HepG2 (cell line): ENCODE measurements around the gene FNIP2. TPM values are rescaled to one million over a fixed set of nuclear protein-coding genes. Genes with fewer than 3 reads are reported as not detected.

Experiments
- ATAC-seq: fragments of 200-7000 bp; cut with Tn5 transposase; 3 replicates; pipeline ENCODE4 v1.9.1; 2020; ENCODE audit warnings: mild to moderate bottlenecking, moderate library complexity
- BruUV-seq: library from RNA; stranded (reverse); fragments of 400-500 nt; replicated peaks from 2 replicates; lab custom pipeline; 2021; lab: Mats Ljungman, UMichigan
- CTCF ChIA-PET: fragments of 300-600 bp; formaldehyde crosslinking; extraction: SDS; loops from one replicate; lab custom pipeline; 2021; ENCODE audit warnings: low total read pairs, inconsistent platforms, low intra/inter-chr PET ratio; lab: Yijun Ruan, JAX
- POLR2A ChIA-PET: fragments of 350-600 bp; sonication (Branson Sonifier 250); formaldehyde crosslinking; loops from one replicate; lab custom pipeline; 2020; ENCODE audit warnings: antibody characterized with exemption, inconsistent platforms; lab: Yijun Ruan, JAX
- DNase-seq: peaks from one replicate; pipeline ENCODE4 v3.0.0-alpha.2; 2015; ENCODE audit warnings: low spot score
- FAIRE-seq: peaks from 3 replicates; lab custom pipeline; 2011; peaks lifted over from hg19 to GRCh38; lab: Jason Lieb, UNC
- H2AFZ ChIP-seq: one replicate; pipeline ENCODE4 v1.6.1; 2011; ENCODE audit warnings: low read length, inconsistent platforms
- H3K27ac ChIP-seq: fragments of 300-600 bp; 3 replicates; pipeline ENCODE4 v1.8.0; 2011; ENCODE audit warnings: mixed run types, mild to moderate bottlenecking, mixed read lengths, low read length, inconsistent platforms; ENCODE audit not compliant: insufficient read depth; ENCODE audit errors: extremely low read length
- H3K27me3 ChIP-seq, 2 experiments: fragments of 200-600 bp in 1 of 2; 2 replicates in 1 of 2; 3 replicates in 1 of 2; pipeline versions ENCODE4 v1.6.0 to v1.8.0; 2011; ENCODE audit warnings: low read length in 2 of 2, mild to moderate bottlenecking in 2 of 2, moderate library complexity in 2 of 2, inconsistent platforms in 1 of 2; ENCODE audit not compliant: insufficient read depth in 2 of 2, control insufficient read depth in 1 of 2
- H3K36me3 ChIP-seq, 2 experiments: fragments of 200-600 bp in 1 of 2; replicated peaks in 1 of 2; 2 replicates in 1 of 2; 3 replicates in 1 of 2; pipeline versions ENCODE4 v1.5.1 to v1.8.0; 2011; ENCODE audit warnings: low read length in 2 of 2, inconsistent platforms in 1 of 2; ENCODE audit not compliant: insufficient read depth in 2 of 2, control insufficient read depth in 1 of 2
- H3K4me1 ChIP-seq: 2 replicates; pipeline ENCODE4 v1.5.1; 2012; ENCODE audit warnings: low read length, inconsistent platforms; ENCODE audit not compliant: insufficient read depth
- H3K4me2 ChIP-seq: 2 replicates; pipeline ENCODE4 v1.6.0; 2011; ENCODE audit warnings: low read depth, low read length, inconsistent platforms
- H3K4me3 ChIP-seq, 3 experiments: fragments of 200-600 bp in 1 of 3; sonication (generic), shearing (Covaris generic) in 1 of 3; replicated peaks in 1 of 3; 2 replicates each; pipeline ENCODE4 v1.5.1; 2011 to 2016; ENCODE audit warnings: low read length in 3 of 3, inconsistent platforms in 2 of 3, low read depth in 2 of 3, mild to moderate bottlenecking in 2 of 3, control low read depth in 1 of 3, mixed read lengths in 1 of 3; ENCODE audit not compliant: insufficient read depth in 1 of 3
- H3K79me2 ChIP-seq: one replicate; pipeline ENCODE4 v1.6.1; 2011; ENCODE audit warnings: low read length, inconsistent platforms; ENCODE audit not compliant: insufficient read depth
- H3K9ac ChIP-seq: 2 replicates; pipeline ENCODE4 v1.6.0; 2011; ENCODE audit warnings: mild to moderate bottlenecking, low read depth, low read length, inconsistent platforms; ENCODE audit not compliant: insufficient read depth
- H3K9me3 ChIP-seq: 2 replicates; pipeline ENCODE4 v1.5.1; 2012; ENCODE audit warnings: mild to moderate bottlenecking, low read length
- H4K20me1 ChIP-seq: 2 replicates; pipeline ENCODE4 v1.6.0; 2011; ENCODE audit warnings: inconsistent platforms, mild to moderate bottlenecking, low read length, moderate library complexity; ENCODE audit not compliant: insufficient read depth
- KDM4B ChIP-seq: sonication (generic); formaldehyde crosslinking; IDR thresholded peaks from 2 replicates; pipeline ENCODE4 v1.4.0; 2020; ENCODE audit warnings: missing genetic modification reagents
- KDM5A ChIP-seq: fragments of 200-600 bp; sonication (generic); IDR thresholded peaks from 2 replicates; pipeline ENCODE4 v1.7.0; 2018; ENCODE audit warnings: antibody characterized with exemption, mild to moderate bottlenecking, low read length, borderline replicate concordance
- MLXIP ChIP-seq: sonication (generic); formaldehyde crosslinking; IDR thresholded peaks from 2 replicates; pipeline ENCODE4 v1.9.0; 2021; ENCODE audit warnings: missing genetic modification reagents, borderline replicate concordance
- MTF1 ChIP-seq: sonication (generic); formaldehyde crosslinking; IDR thresholded peaks from 2 replicates; pipeline ENCODE4 v1.5.0; 2020; ENCODE audit warnings: missing genetic modification reagents
- NFATC3 ChIP-seq: sonication (generic); formaldehyde crosslinking; IDR thresholded peaks from 2 replicates; pipeline ENCODE4 v1.5.1; 2020; ENCODE audit warnings: mild to moderate bottlenecking, missing genetic modification reagents
- NR1H2 ChIP-seq: sonication (generic); formaldehyde crosslinking; IDR thresholded peaks from 2 replicates; pipeline ENCODE4 v1.8.1; 2022; ENCODE audit warnings: low read depth, missing genetic modification reagents, borderline replicate concordance
- PATZ1 ChIP-seq: sonication (generic); formaldehyde crosslinking; IDR thresholded peaks from 2 replicates; pipeline ENCODE4 v1.4.0; 2020; ENCODE audit warnings: missing genetic modification reagents
- PAWR ChIP-seq: sonication (generic); formaldehyde crosslinking; IDR thresholded peaks from 2 replicates; pipeline ENCODE4 v1.4.0; 2020; ENCODE audit warnings: missing genetic modification reagents, mild to moderate bottlenecking, borderline replicate concordance
- THAP11 ChIP-seq: IDR thresholded peaks from 2 replicates; pipeline ENCODE4 v1.6.1; 2016; ENCODE audit warnings: missing biosample characterization, missing genetic modification reagents
- ZFP62 ChIP-seq: sonication (generic); formaldehyde crosslinking; IDR thresholded peaks from 2 replicates; pipeline ENCODE4 v1.4.0; 2020; ENCODE audit warnings: missing genetic modification reagents
- ZHX1 ChIP-seq: sonication (generic); formaldehyde crosslinking; IDR thresholded peaks from 2 replicates; pipeline ENCODE4 v1.8.1; 2022; ENCODE audit warnings: low read depth, mild to moderate bottlenecking, missing genetic modification reagents
- ZKSCAN1 ChIP-seq: fragments of 150-350 bp; IDR thresholded peaks from 2 replicates; pipeline ENCODE4 v1.6.1; 2014; ENCODE audit warnings: low read length
- ZNF296 ChIP-seq: sonication (generic); formaldehyde crosslinking; conservative IDR thresholded peaks from 2 replicates; pipeline ENCODE4 v1.5.0; 2020; ENCODE audit warnings: mild to moderate bottlenecking, missing genetic modification reagents
- ZNF503 ChIP-seq: sonication (generic); formaldehyde crosslinking; IDR thresholded peaks from 2 replicates; pipeline ENCODE4 v1.4.0; 2020; ENCODE audit warnings: missing genetic modification reagents
- ZNF775 ChIP-seq: sonication (generic); formaldehyde crosslinking; IDR thresholded peaks from 2 replicates; pipeline ENCODE4 v1.4.0; 2020; ENCODE audit warnings: missing genetic modification reagents, mild to moderate bottlenecking, moderate library complexity, borderline replicate concordance
- WGBS: methylation state at CpG from one replicate; pipeline ENCODE4 v1.1.6; 2017; ENCODE audit warnings: low lambda C conversion rate; 5-methylcytosine and 5-hydroxymethylcytosine counted together
- in situ Hi-C: cut with HindIII; loops from 2 replicates; pipeline ENCODE4 v1.10.0; 2017; ENCODE audit warnings: low pct_unique_long_range_greater_than_20kb; ENCODE audit not compliant: extremely low pct_ligation_motif_present
- intact Hi-C: fragments of 100-400 bp; cut with micrococcal nuclease; formaldehyde crosslinking; loops from one replicate; pipeline ENCODE4 v1.10.0; 2022; ENCODE audit not compliant: unreplicated experiment
- polyA plus RNA-seq, 8 experiments: library from polyadenylated mRNA; depleted of rRNA in 3 of 8; stranded (reverse) in 7 of 8; unstranded in 1 of 8; fragments of >200 nt; fragmentation: Illumina TruSeq in 4 of 8; extraction: Trizol in 4 of 8; gene quantifications; 2 replicates each; pipeline versions ENCODE4 v1.2.1 to v1.2.3, GENCODE V29; 2011 to 2016; ENCODE audit warnings: low read depth in 4 of 8, missing spikeins in 1 of 8, mixed read lengths in 1 of 8; ENCODE audit not compliant: insufficient read depth in 1 of 8
- total RNA-seq, 5 experiments: library from RNA; depleted of rRNA; stranded (reverse); fragments of >200 nt; fragmentation: Illumina TruSeq; extraction: Trizol; gene quantifications; 2 replicates each; pipeline ENCODE4 v1.2.3, GENCODE V29; 2016; ENCODE audit warnings: low read depth in 1 of 5

The FNIP2 gene
- total and polyA plus RNA-seq, 2 of the 13 experiments (the other 11 are each of a cell fraction or from before 2014, with no cell fraction given), result 15.5 to 21.0 TPM

- TF ChIP-seq ZNF503 (CRISPR knock-in tag), result no peak
- TF ChIP-seq THAP11, result no peak
- no peak for TF ChIP-seq KDM4B (CRISPR knock-in tag)
- TF ChIP-seq ZFP62, result no peak
- TF ChIP-seq MLXIP (CRISPR knock-in tag), result no peak
- TF ChIP-seq ZNF296 (CRISPR knock-in tag), result no peak
These were observed 106.2 kb downstream of the FNIP2 start (continued) for GRCh38 chr4:158875026-158875425.

GRCh38 chr4:158875455-158875854 is 106.6 kb downstream of the FNIP2 start:
- WGBS, result 64% methylated on average over 1 of the region's 1 CpG
- H3K4me1 ChIP-seq, result no peaks in the 10 kb centered on the region
- ChIA-PET CTCF (no interaction called here), POLR2A (no interaction called here)
- FAIRE-seq, result no peak
- intact Hi-C loops, result no loop called here
- H3K79me2 ChIP-seq, result no peaks in the 10 kb centered on the region
- no peak overlapping the region for H3K4me3 ChIP-seq
- no peak overlapping the region for H3K4me2 ChIP-seq
- TF ChIP-seq PAWR (no peak), ZKSCAN1 (no peak), ZHX1 (CRISPR knock-in tag) (no peak), ZNF775 (CRISPR knock-in tag) (no peak), MTF1 (CRISPR knock-in tag) (no peak), PATZ1 (CRISPR knock-in tag) (no peak), NR1H2 (no peak), NFATC3 (CRISPR knock-in tag) (no peak), KDM5A (no peak)
- H3K9ac ChIP-seq, result no peak overlapping the region
- peaks cover 6 to 37% of the 10 kb centered on the region in 2 experiments; a peak in 4 of 5 replicates for H3K36me3 ChIP-seq
- ATAC-seq, result peak; percentile 51
- H3K27me3 ChIP-seq, result no peaks in the 10 kb centered on the region
- no peak overlapping the region for H2AFZ ChIP-seq
- H3K9me3 ChIP-seq, result no peaks in the 10 kb centered on the region
- H3K27ac ChIP-seq, result no peak overlapping the region
- no peak for DNase-seq
- no peaks in the 10 kb centered on the region for H4K20me1 ChIP-seq
- BruUV-seq, result no TSS peak
- in situ Hi-C loops, result no loop called here
